MM.1S (cell line): ENCODE results near the gene SMAGP.
"Not testable (repeated sequence)": the region's sequence is repeated elsewhere in the genome, so short reads cannot be mapped to it uniquely, and the experiment has no call there.

Experiments
- DNase-seq: peaks from one replicate; pipeline ENCODE4 v3.0.0-alpha.2; 2015
- H2AFZ ChIP-seq: fragments of 300-600 bp; sonication (generic); 2 replicates; pipeline ENCODE4 v1.6.0; 2016; ENCODE audit warnings: antibody characterized with exemption, low read length
- H3F3A ChIP-seq: fragments of 300-600 bp; sonication (generic); 2 replicates; pipeline ENCODE4 v1.6.1; 2016; ENCODE audit warnings: mild to moderate bottlenecking, antibody characterized with exemption, low read length, moderate library complexity, mixed read lengths; ENCODE audit not compliant: insufficient read depth
- H3K27ac ChIP-seq: fragments of 300-600 bp; sonication (generic); 2 replicates; pipeline ENCODE4 v1.5.1; 2016; ENCODE audit warnings: mild to moderate bottlenecking, low read length
- H3K27me3 ChIP-seq: fragments of 300-600 bp; sonication (generic); replicated peaks from 2 replicates; pipeline ENCODE4 v1.6.0; 2016; ENCODE audit warnings: low read length; ENCODE audit not compliant: insufficient read depth
- H3K36me3 ChIP-seq: fragments of 300-600 bp; sonication (generic); replicated peaks from 2 replicates; pipeline ENCODE4 v1.6.1; 2016; ENCODE audit warnings: mild to moderate bottlenecking, low read length, mixed read lengths; ENCODE audit not compliant: insufficient read depth
- H3K4me1 ChIP-seq: fragments of 300-600 bp; sonication (generic); 2 replicates; pipeline ENCODE4 v1.6.1; 2016; ENCODE audit warnings: low read length, mixed read lengths
- H3K4me2 ChIP-seq: fragments of 300-600 bp; sonication (generic); 2 replicates; pipeline ENCODE4 v1.6.0; 2016; ENCODE audit warnings: low read depth, low read length
- H3K4me3 ChIP-seq: fragments of 300-600 bp; sonication (generic); 2 replicates; pipeline ENCODE4 v1.5.1; 2016; ENCODE audit warnings: low read length, mixed read lengths
- H3K79me2 ChIP-seq: fragments of 300-600 bp; sonication (generic); 2 replicates; pipeline ENCODE4 v1.6.1; 2016; ENCODE audit warnings: mixed run types, low read length, mixed read lengths
- H3K9ac ChIP-seq: fragments of 300-600 bp; sonication (generic); 2 replicates; pipeline ENCODE4 v1.6.1; 2016; ENCODE audit warnings: low read length, mixed read lengths
- H3K9me2 ChIP-seq: fragments of 300-600 bp; sonication (generic); replicated peaks from 2 replicates; pipeline ENCODE4 v1.6.1; 2016; ENCODE audit warnings: mild to moderate bottlenecking, low read length, mixed read lengths; ENCODE audit not compliant: insufficient read depth
- H3K9me3 ChIP-seq: fragments of 300-600 bp; sonication (generic); replicated peaks from 2 replicates; pipeline ENCODE4 v1.6.1; 2016; ENCODE audit warnings: mild to moderate bottlenecking, low read length, mixed read lengths; ENCODE audit not compliant: insufficient read depth
- H4K20me1 ChIP-seq: fragments of 300-600 bp; sonication (generic); 2 replicates; pipeline ENCODE4 v1.6.1; 2016; ENCODE audit warnings: mild to moderate bottlenecking, low read length, moderate library complexity, mixed read lengths; ENCODE audit not compliant: insufficient read depth
- EZH2 ChIP-seq: fragments of 300-600 bp; sonication (generic); optimal IDR thresholded peaks from 2 replicates; pipeline ENCODE3; 2017; ENCODE audit warnings: low read depth, mild to moderate bottlenecking, antibody characterized with exemption, low read length, mixed read lengths
- EZH2phosphoT487 ChIP-seq: fragments of 300-600 bp; sonication (generic); IDR thresholded peaks from 2 replicates; pipeline ENCODE4 v1.6.1; 2018; ENCODE audit warnings: antibody characterized with exemption, low read length
- TF ChIP-seq, protein P1 (sequence below): fragments of 300-600 bp; sonication (generic); IDR thresholded peaks from 2 replicates; pipeline ENCODE4 v1.5.1; 2016; ENCODE audit warnings: antibody characterized with exemption, low read length, mixed read lengths

SMAGP gene

GRCh38 chr12:51285843-51286242, 15.6 kb upstream of the SMAGP start:
- Histone ChIP-seq H3K36me3 (no peaks in the 10 kb centered on the region; the same call in 1 of the 2 replicates), H3K27ac (no peak overlapping the region), H3K9me2 (no peaks in the 10 kb centered on the region), H3K4me1 (no peaks in the 10 kb centered on the region), H2AFZ (no peak overlapping the region), H3K4me2 (no peak overlapping the region), H3K79me2 (no peaks in the 10 kb centered on the region), H3K27me3 (no peaks in the 10 kb centered on the region), H4K20me1 (no peaks in the 10 kb centered on the region), H3K9ac (no peak overlapping the region), H3F3A (no peaks in the 10 kb centered on the region), H3K4me3 (no peak overlapping the region), H3K9me3 (no peaks in the 10 kb centered on the region)
- TF ChIP-seq EZH2 (no peak), EZH2phosphoT487 (no peak)
- DNase-seq: no peak

DNA sequence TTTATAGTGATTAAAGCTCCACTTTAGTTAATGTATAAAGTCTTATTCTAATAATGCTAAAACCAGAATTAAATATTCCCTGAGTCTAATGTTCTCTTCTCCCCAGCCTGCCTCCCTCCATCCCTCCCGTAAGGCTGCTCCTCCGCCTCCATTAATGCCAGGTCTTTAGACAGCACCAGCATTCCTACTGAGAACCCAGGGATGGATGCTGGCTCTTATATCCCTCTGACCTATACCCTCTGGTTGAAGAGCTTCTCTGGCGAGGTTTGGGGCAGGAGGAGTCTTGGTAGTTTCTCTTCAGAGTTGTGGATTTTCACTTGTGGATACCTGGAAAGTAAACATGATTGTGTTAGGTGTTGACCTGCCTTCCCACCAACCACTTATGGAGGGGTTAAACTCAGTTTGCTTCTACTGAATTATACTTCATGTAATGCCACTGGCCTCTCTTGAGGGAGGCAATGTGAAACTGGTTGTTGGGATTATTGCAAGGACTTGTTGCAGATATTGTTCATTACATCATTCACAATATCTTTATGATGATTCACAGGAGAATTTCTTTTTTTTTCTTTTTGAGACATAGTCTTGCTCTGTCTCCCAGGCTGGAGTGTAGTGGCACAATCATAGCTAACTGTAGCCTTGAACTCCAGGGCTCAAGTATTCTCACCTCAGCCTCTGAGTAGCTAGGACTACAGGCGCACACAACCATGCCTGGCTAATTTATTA, 11.1 kb upstream of the SMAGP start:
- H3K4me1 ChIP-seq: no peaks in the 10 kb centered on the region
- no peak overlapping the region for H3K4me2 ChIP-seq
- no peaks in the 10 kb centered on the region for H3K79me2 ChIP-seq
- H2AFZ ChIP-seq: no peak overlapping the region
- H3K27ac ChIP-seq: no peak overlapping the region
- H3K9ac ChIP-seq: no peak overlapping the region
- no peaks in the 10 kb centered on the region for H3K27me3 ChIP-seq
- no peak for DNase-seq
- H3K9me2 ChIP-seq: no peaks in the 10 kb centered on the region
- no peaks in the 10 kb centered on the region for H3F3A ChIP-seq
- no peaks in the 10 kb centered on the region for H3K9me3 ChIP-seq
- TF ChIP-seq, protein P1, sequence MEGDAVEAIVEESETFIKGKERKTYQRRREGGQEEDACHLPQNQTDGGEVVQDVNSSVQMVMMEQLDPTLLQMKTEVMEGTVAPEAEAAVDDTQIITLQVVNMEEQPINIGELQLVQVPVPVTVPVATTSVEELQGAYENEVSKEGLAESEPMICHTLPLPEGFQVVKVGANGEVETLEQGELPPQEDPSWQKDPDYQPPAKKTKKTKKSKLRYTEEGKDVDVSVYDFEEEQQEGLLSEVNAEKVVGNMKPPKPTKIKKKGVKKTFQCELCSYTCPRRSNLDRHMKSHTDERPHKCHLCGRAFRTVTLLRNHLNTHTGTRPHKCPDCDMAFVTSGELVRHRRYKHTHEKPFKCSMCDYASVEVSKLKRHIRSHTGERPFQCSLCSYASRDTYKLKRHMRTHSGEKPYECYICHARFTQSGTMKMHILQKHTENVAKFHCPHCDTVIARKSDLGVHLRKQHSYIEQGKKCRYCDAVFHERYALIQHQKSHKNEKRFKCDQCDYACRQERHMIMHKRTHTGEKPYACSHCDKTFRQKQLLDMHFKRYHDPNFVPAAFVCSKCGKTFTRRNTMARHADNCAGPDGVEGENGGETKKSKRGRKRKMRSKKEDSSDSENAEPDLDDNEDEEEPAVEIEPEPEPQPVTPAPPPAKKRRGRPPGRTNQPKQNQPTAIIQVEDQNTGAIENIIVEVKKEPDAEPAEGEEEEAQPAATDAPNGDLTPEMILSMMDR: no peak
- no peak for TF ChIP-seq EZH2phosphoT487
- no peak overlapping the region for H3K4me3 ChIP-seq
- no peaks in the 10 kb centered on the region for H4K20me1 ChIP-seq
- H3K36me3 ChIP-seq: no peaks in the 10 kb centered on the region

GRCh38 chr12:51275088-51275487, 4.9 kb upstream of the SMAGP start:
- no peak overlapping the region for H3K27ac ChIP-seq
- no peak overlapping the region for H3K9ac ChIP-seq
- no peaks in the 10 kb centered on the region for H3K79me2 ChIP-seq
- H3K9me2 ChIP-seq: no peaks in the 10 kb centered on the region
- no peaks in the 10 kb centered on the region for H3K36me3 ChIP-seq
- H3K9me3 ChIP-seq: no peaks in the 10 kb centered on the region
- no peaks in the 10 kb centered on the region for H3K4me1 ChIP-seq
- H3K4me2 ChIP-seq: no peak overlapping the region
- H3F3A ChIP-seq: no peaks in the 10 kb centered on the region
- no peak for DNase-seq
- no peak for TF ChIP-seq EZH2
- TF ChIP-seq, protein P1: no peak
- no peak for TF ChIP-seq EZH2phosphoT487
- H3K4me3 ChIP-seq: no peak overlapping the region
- peaks cover 11% of the 10 kb centered on the region; the same call in 1 of the 2 replicates for H3K27me3 ChIP-seq
- no peak overlapping the region for H2AFZ ChIP-seq
- no peaks in the 10 kb centered on the region for H4K20me1 ChIP-seq

DNA sequence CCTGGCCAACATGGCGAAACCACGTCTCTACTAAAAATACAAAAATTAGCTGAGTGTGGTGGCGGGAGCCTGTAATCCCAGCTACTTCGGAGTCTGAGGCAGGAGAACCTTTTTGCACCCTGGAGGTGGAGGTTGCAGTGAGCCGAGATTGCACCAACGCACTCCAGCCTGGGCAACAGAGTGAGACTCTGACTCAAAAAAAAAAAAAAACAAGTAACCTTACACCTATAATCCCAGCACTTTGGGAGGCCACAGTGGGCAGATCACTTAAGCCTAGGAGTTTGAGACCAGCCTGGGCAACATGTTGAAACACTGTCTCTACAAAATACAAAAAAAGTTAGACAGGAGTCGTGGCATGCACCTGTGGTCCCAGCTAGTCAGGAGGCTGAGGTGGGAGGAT, 2.6 kb upstream of the SMAGP start:
- not testable (repeated sequence) for H3K4me3 ChIP-seq, H3K9ac ChIP-seq, H3F3A ChIP-seq, H2AFZ ChIP-seq, DNase-seq, H3K4me1 ChIP-seq, H3K27ac ChIP-seq, H4K20me1 ChIP-seq, H3K79me2 ChIP-seq, H3K4me2 ChIP-seq, H3K9me3 ChIP-seq, H3K9me2 ChIP-seq, H3K36me3 ChIP-seq
- H3K27me3 ChIP-seq: peaks cover 15% of the 10 kb centered on the region; the same call in 1 of the 2 replicates
